HG03354 (cell line): ENCODE measurements around the gene CDH2.

Experiments
- ATAC-seq: cut with Tn5 transposase; IDR thresholded peaks from one replicate; pipeline ENCODE4 v1.9.1; 2021; ENCODE audit warnings: mild to moderate bottlenecking; ENCODE audit not compliant: unreplicated experiment, poor library complexity, severe bottlenecking

CDH2 gene

GRCh38 chr18:28012336-28012735 is 164.6 kb downstream of the CDH2 start:
- no peak for ATAC-seq

DNA sequence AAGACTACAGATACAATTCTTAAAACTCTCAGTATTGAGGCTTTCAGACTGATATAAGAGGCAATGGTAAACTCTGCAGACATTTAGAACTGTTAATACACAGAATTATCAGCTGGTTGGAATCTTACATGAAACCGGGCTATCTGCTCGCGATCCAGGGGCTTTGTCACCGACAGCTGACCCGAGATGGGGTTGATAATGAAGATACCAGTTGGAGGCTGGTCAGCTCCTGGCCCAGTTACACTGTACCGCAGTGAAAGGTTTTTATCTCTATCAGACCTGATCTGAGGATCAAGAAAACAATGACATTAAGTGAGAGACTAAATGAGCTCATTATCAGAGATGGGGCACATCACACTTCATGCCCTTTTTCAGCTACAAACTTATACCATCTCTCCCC is 167.3 kb downstream of the CDH2 start:
- no peak for ATAC-seq

DNA sequence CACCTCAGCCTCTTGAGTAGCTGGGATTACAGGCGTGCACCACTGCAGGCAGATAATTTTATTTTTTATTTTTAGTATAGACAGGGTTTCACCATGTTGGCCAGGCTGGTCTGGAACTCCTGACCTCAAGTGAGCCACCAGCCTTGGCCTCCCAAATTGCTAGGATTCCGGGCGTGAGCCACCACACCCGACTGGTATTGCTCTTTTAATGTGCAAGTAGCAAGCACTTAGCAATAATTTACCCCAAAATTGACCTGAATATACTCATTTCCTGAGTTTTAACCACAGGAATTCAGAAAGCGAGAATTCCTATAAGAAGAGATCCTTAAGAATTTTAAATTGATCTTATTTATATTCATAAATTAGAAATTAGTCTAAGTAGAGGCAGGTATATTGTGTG is 169.1 kb downstream of the CDH2 start:
- ATAC-seq = no peak

DNA sequence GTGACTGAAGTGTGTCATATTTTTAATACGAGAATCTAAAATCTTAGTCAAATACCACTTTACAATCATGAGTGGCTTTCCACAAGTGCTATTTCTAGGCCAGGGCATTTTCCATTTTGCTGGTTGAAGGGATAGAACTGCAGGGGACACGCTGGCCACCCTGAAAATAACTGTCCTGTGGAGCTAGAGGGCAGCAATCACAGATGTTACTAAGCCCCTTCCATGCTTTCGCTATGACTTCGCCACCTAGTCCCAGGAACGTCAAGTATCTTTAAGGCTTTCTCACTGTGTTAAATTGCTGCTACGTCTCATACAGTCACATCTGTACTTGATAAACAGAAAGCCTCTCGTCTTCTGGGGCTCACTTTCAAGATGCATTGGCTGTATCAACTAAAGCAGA is 171.8 kb downstream of the CDH2 start:
- ATAC-seq = no peak

DNA sequence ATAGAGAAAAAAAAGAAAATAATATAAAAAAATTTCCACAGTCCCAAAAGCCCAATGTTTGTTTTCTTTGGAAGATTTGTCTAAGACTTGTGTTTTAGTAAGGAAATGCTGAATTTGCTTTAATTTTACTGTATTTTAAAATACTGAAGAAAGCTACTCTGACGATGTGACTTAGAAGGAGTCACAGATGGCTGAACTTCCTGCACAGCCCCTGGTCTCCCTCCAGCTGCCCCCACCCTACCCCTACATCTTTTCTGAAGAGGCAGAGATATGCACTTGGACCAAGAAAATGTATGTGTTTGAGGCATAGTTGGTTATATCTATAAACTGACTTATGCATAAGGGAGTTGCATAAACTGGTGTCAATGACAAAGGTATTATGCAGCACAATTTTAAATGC is 172.3 kb downstream of the CDH2 start:
- no peak for ATAC-seq

- ATAC-seq = no peak
These were observed 173.5 kb downstream of the CDH2 start for GRCh38 chr18:28003451-28003850.

- ATAC-seq = no peak
These were observed 174.1 kb downstream of the CDH2 start for GRCh38 chr18:28002841-28003240.

GRCh38 chr18:27996801-27997272 is 180.1 kb downstream of the CDH2 start:
- ATAC-seq = no peak

DNA sequence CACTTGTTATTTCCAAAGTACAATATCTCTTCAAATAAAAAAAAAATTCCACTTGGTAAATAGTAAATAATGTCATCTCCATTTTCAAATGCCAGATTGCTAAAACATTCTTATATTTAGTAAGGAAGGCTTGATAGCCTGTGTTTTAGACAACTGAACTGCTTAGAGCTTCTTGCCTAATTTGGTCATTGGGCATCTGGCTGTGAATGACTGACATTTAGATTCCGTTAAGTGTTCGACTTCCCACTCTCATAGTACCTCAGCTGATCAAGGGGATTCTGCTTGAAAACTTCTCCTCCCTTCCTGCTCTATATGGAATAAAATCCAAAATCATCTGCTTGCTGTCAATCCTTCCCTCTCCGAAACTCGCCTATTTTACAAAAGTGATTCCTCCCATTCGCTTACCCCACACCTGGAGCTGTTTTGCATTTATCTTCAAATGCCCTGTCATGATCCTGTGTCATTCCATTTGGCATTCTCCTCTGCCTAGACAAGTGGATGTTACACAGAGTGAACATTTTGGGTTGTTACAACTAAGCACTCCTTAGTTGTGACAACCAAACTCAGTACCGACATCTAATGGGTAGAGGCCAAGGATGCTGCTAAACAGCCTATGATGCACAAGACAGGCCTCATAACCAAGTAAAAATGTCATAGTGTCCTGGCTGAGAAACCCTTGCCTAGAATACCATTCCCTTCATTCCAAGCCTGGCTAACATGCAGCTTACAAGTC is 181.0 kb downstream of the CDH2 start:
- ATAC-seq = no peak

- no peak for ATAC-seq
These were observed 182.4 kb downstream of the CDH2 start for GRCh38 chr18:27994571-27994970.

DNA sequence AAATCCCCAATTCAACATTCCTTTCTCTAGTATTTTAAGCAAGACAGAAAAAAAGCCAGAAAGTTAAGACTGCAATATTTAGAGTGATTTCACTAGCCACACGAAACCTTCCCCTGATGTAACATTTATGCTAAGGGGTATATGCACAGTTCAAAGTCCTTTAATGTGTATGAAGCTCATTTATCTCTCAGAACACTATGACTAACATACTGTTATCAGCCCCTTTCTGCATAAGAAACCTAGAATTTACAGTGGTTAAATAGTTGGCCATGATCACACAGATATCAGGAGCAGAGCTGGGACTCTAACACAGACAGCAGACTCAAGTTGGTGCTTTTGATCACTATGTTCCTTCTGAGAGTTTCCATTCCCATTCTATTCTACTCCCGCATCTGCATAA is 185.5 kb downstream of the CDH2 start:
- ATAC-seq = no peak

GRCh38 chr18:27985832-27986231 is 191.1 kb downstream of the CDH2 start:
- no peak for ATAC-seq

GRCh38 chr18:27983780-27984179 is 193.2 kb downstream of the CDH2 start:
- no peak for ATAC-seq

- ATAC-seq = no peak
These were observed 200.0 kb downstream of the CDH2 start for GRCh38 chr18:27976806-27977408.

GRCh38 chr18:27970321-27970720 is 206.6 kb downstream of the CDH2 start:
- ATAC-seq = no peak

DNA sequence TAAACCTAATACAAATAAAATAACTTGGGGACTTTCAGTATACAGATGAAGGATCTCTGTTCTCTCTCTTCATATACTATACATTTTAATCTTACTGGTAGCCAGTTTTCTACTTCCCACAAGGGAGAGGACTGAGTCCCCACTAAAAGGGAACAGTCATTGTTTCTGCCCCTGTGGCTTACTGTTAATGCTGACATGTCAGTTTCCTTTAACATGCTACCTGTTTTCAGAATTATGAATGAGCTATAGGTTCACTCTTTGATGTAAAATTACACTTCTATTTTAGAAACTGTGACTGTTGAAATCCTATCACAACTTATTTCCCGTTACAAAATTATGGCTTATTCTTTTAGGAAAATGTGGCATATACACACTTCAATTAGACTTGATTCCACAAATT is 207.7 kb downstream of the CDH2 start:
- ATAC-seq = no peak

- no peak for ATAC-seq
These were observed 208.8 kb downstream of the CDH2 start for GRCh38 chr18:27967913-27968824.

- no peak for ATAC-seq
These were observed 210.0 kb downstream of the CDH2 start for GRCh38 chr18:27966881-27967280.

GRCh38 chr18:27964811-27965210 is 212.1 kb downstream of the CDH2 start:
- ATAC-seq = no peak

- no peak for ATAC-seq
These were observed 217.8 kb downstream of the CDH2 start for GRCh38 chr18:27959101-27959500.
